A673 (cell line): ENCODE measurements around the gene NEURL1. TPM values are rescaled to one million over a fixed set of nuclear protein-coding genes. Genes with fewer than 3 reads are reported as not detected.

Source experiments
- BruUV-seq: library from RNA; stranded (reverse); fragments of 400-500 nt; replicated peaks from 2 replicates; lab custom pipeline; 2021; lab: Mats Ljungman, UMichigan
- CTCF ChIA-PET: fragments of 300-600 bp; sonication (Branson Sonifier 250); formaldehyde crosslinking; loops from one replicate; lab custom pipeline; 2022; ENCODE audit warnings: antibody characterized with exemption; lab: Charles Lee
- POLR2A ChIA-PET: fragments of 300-600 bp; sonication (Branson Sonifier 250); formaldehyde crosslinking; loops from one replicate; lab custom pipeline; 2022; ENCODE audit warnings: antibody characterized with exemption; ENCODE audit not compliant: low non-redundant PET; lab: Charles Lee
- DNase-seq: peaks from one replicate; pipeline ENCODE4 v3.0.0-alpha.2; 2015; ENCODE audit warnings: low spot score
- H3K27ac ChIP-seq: fragments of 200-600 bp; sonication (generic); 2 replicates; pipeline ENCODE4 v1.5.1; 2016; ENCODE audit warnings: mixed run types, low read depth, mild to moderate bottlenecking, mixed read lengths, antibody characterized with exemption, low read length; ENCODE audit not compliant: poor library complexity, severe bottlenecking
- H3K27me3 ChIP-seq: fragments of 200-600 bp; sonication (generic); replicated peaks from 2 replicates; pipeline ENCODE4 v1.6.1; 2017; ENCODE audit warnings: mixed run types, low read depth, mild to moderate bottlenecking, mixed read lengths, antibody characterized with exemption, low read length; ENCODE audit not compliant: insufficient read depth, poor library complexity
- H3K36me3 ChIP-seq: fragments of 200-600 bp; sonication (generic); 2 replicates; pipeline ENCODE4 v1.6.1; 2016; ENCODE audit warnings: mixed run types, mild to moderate bottlenecking, mixed read lengths, antibody characterized with exemption, low read length; ENCODE audit not compliant: insufficient read depth, poor library complexity, severe bottlenecking
- H3K4me1 ChIP-seq: fragments of 200-600 bp; sonication (generic); 2 replicates; pipeline ENCODE4 v1.6.1; 2017; ENCODE audit warnings: mixed run types, mild to moderate bottlenecking, mixed read lengths, antibody characterized with exemption, low read length; ENCODE audit not compliant: insufficient read depth, poor library complexity, severe bottlenecking
- H3K4me3 ChIP-seq: fragments of 200-600 bp; sonication (generic); 2 replicates; pipeline ENCODE4 v1.5.1; 2016; ENCODE audit warnings: low read depth, mixed run types, mild to moderate bottlenecking, mixed read lengths, low read length; ENCODE audit not compliant: poor library complexity, severe bottlenecking
- H3K9me3 ChIP-seq: fragments of 200-600 bp; sonication (generic); 2 replicates; pipeline ENCODE4 v1.6.1; 2016; ENCODE audit warnings: mixed run types, low read depth, mild to moderate bottlenecking, mixed read lengths, antibody characterized with exemption, low read length; ENCODE audit not compliant: poor library complexity, severe bottlenecking
- EZH2 ChIP-seq: fragments of 200-600 bp; sonication (generic); IDR thresholded peaks from 2 replicates; pipeline ENCODE4 v1.6.1; 2017; ENCODE audit warnings: borderline replicate concordance, low read depth, mild to moderate bottlenecking, mixed read lengths, antibody characterized with exemption, low read length; ENCODE audit not compliant: poor library complexity, severe bottlenecking
- intact Hi-C: fragments of 100-400 bp; cut with micrococcal nuclease; formaldehyde crosslinking; loops from one replicate; pipeline ENCODE4 v1.10.0; 2022; ENCODE audit not compliant: unreplicated experiment
- total RNA-seq: library from RNA; stranded (reverse); gene quantifications from 2 replicates; pipeline ENCODE4 v1.2.3, GENCODE V29; 2021
- TF ChIP-seq, protein P1 (sequence below): fragments of 300-800, 200-600 bp; sonication (generic); conservative IDR thresholded peaks from 2 replicates; pipeline ENCODE4 v1.5.1; 2017; ENCODE audit warnings: low read depth, mild to moderate bottlenecking, antibody characterized with exemption, low read length, moderate library complexity, mixed read lengths

Gene NEURL1
- total RNA-seq, 1 experiment from 2014 or later: 0.52 TPM

DNA sequence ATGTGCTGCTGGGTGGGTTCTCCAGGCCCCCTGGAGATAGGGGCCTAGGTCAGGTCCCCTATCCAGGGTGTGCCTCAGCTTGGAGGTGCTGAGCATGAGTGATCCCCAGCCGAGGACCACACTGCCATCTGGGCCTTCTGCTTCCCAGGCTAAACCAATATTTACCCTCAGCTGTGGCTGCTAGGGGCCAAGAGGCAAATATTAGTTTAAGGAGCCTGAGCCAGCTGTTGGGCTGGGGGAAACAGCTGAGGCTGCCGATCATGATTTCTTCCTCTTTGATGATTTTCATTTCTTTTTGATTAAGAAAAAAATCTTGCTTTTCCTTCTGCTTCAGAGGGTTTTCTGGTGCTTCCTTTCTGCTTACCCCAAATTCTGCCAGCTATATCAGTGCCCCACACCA is 83.4 kb downstream of the NEURL1 start:
- intact Hi-C loops: no loop called here
- Histone ChIP-seq H3K27me3 (no peaks in the 10 kb centered on the region), H3K4me3 (no peak overlapping the region), H3K9me3 (no peaks in the 10 kb centered on the region), H3K36me3 (no peaks in the 10 kb centered on the region), H3K4me1 (no peaks in the 10 kb centered on the region), H3K27ac (no peak overlapping the region)
- DNase-seq: no peak
- TF ChIP-seq EZH2: no peak
- TF ChIP-seq, protein P1, sequence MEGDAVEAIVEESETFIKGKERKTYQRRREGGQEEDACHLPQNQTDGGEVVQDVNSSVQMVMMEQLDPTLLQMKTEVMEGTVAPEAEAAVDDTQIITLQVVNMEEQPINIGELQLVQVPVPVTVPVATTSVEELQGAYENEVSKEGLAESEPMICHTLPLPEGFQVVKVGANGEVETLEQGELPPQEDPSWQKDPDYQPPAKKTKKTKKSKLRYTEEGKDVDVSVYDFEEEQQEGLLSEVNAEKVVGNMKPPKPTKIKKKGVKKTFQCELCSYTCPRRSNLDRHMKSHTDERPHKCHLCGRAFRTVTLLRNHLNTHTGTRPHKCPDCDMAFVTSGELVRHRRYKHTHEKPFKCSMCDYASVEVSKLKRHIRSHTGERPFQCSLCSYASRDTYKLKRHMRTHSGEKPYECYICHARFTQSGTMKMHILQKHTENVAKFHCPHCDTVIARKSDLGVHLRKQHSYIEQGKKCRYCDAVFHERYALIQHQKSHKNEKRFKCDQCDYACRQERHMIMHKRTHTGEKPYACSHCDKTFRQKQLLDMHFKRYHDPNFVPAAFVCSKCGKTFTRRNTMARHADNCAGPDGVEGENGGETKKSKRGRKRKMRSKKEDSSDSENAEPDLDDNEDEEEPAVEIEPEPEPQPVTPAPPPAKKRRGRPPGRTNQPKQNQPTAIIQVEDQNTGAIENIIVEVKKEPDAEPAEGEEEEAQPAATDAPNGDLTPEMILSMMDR: no peak
- POLR2A ChIA-PET: no interaction called here
- BruUV-seq: no TSS peak
- CTCF ChIA-PET: interaction anchor here (0.5 kb wide), 1 partner anchor 34 kb away, joined by 3 read pairs; no protein-coding TSS in a partner anchor

DNA sequence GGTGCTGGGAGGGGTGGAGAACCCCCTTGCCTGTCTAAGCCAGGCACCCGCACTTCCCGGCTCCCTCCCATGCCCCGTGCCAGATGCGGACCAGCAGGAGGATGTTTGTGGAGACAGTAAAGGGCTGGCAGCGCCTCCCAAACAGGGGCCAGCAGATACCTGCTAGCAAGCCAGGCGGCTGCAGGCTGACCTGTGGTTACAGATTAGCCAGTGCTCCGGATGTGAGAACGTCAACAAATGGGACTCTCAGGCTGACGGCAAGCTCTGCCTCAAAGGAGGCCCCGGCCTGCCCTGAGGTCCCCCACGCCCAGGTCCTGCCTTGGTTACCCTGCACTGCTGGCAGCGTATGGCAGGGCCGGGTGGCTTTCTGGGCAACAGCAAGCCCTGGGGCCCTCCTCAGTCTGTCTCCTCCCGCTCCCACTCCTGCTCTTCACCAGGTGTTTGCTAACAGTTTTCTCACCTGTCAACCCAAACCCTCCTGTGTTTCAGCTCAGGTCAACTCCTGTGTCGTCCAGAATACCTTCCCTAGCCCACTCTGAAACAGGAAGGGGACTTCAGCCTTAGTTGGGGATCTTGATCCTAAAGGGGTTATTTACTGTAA is 85.4 kb downstream of the NEURL1 start:
- no peak overlapping the region for H3K4me3 ChIP-seq
- intact Hi-C loops: no loop called here
- POLR2A ChIA-PET: no interaction called here

DNA sequence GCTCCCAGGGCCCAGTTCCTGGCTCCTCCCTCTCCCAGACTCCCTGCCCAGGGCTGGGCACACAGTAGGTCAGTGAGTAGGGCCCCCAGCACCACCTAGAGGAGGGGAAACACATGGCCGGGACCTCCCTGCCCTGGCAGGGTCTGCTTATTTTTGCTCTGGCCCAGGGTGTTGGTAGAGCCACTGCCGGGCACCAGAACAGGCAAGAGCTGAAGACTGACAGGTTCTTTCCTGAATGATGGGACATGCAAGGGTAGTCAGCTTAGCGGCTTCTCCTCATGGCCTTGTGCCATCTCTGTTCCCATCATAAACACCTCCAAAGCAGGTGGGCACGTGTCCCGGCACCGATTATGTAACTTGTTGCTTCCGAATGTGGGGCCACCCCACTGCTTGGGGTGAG is 86.5 kb downstream of the NEURL1 start:
- Histone ChIP-seq H3K27ac (no peak overlapping the region), H3K27me3 (no peaks in the 10 kb centered on the region), H3K4me1 (no peaks in the 10 kb centered on the region), H3K4me3 (no peak overlapping the region), H3K36me3 (no peaks in the 10 kb centered on the region), H3K9me3 (no peaks in the 10 kb centered on the region)
- POLR2A ChIA-PET: no interaction called here
- intact Hi-C loops: no loop called here
- no peak for DNase-seq
- no TSS peak for BruUV-seq
- TF ChIP-seq, protein P1: no peak
- TF ChIP-seq EZH2: no peak
- CTCF ChIA-PET: no interaction called here

More for the DNA sequence above, 85.4 kb downstream of the NEURL1 start:
- no peaks in the 10 kb centered on the region for H3K27me3 ChIP-seq
- no peak for TF ChIP-seq EZH2
- TF ChIP-seq, protein P1: no peak
- no peak for DNase-seq
- H3K36me3 ChIP-seq: no peaks in the 10 kb centered on the region
- no peaks in the 10 kb centered on the region for H3K9me3 ChIP-seq
- H3K27ac ChIP-seq: no peak overlapping the region
- no peaks in the 10 kb centered on the region for H3K4me1 ChIP-seq
- CTCF ChIA-PET: no interaction called here
- BruUV-seq: no TSS peak
